ENCODE data around the gene TTC6. TPM values are rescaled to one million over a fixed set of nuclear protein-coding genes. Genes with fewer than 3 reads are reported as not detected.

TTC6 gene
- polyA plus RNA-seq, 1 experiment: not detected

DNA sequence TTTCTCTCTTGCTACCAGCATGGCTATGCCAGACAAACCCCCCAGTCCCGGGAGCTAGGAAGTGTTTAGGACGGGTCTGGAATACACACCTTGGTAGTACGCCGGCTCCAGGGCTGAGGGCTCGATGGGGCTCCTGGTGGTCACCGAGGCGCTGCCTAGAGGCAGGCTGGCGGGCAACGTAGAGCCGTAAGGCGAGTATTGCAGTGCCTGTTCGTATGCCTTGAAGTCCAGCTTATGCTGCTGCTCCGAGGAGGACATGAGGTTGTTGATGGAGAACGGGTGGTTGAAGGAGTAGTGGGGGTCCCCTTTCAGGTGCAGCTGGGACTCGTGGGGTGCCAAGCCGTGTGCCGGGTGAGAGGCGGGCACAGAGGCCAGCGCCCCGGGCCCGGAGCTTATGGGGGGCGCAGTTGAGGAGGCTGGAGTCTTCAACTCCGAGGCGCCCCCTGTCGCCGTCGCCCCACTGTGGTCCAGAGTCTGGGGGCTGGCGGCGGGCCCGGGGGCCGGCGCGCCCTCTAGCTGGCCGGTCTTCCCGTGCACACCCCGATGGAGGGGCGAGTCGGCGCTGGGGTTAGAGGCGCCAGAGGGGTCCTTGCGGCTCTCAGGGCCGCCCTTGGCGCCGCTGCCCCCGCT is 4.0 kb upstream of the TTC6 start:
- TF ChIP-seq, protein P1, sequence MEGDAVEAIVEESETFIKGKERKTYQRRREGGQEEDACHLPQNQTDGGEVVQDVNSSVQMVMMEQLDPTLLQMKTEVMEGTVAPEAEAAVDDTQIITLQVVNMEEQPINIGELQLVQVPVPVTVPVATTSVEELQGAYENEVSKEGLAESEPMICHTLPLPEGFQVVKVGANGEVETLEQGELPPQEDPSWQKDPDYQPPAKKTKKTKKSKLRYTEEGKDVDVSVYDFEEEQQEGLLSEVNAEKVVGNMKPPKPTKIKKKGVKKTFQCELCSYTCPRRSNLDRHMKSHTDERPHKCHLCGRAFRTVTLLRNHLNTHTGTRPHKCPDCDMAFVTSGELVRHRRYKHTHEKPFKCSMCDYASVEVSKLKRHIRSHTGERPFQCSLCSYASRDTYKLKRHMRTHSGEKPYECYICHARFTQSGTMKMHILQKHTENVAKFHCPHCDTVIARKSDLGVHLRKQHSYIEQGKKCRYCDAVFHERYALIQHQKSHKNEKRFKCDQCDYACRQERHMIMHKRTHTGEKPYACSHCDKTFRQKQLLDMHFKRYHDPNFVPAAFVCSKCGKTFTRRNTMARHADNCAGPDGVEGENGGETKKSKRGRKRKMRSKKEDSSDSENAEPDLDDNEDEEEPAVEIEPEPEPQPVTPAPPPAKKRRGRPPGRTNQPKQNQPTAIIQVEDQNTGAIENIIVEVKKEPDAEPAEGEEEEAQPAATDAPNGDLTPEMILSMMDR (IDR thresholded peaks at IDR 0.05; ENCODE audit: insufficient read depth, low read depth, low read length): 0 out of 2 replicates have a peak, but pooled peaks have one; percentile 10
- ChIA-PET CTCF (interaction anchor here (0.6 kb wide), 1 partner anchor 341 kb away, joined by 3 read pairs; no protein-coding TSS in a partner anchor), POLR2A (no interaction called here)
- H3K4me3 ChIP-seq (ENCODE audit: low read depth, low read length): no peak overlapping the region
- H3K36me3 ChIP-seq (ENCODE audit: control insufficient read depth, insufficient read depth, low read length): no peaks in the 10 kb centered on the region
- peaks cover 52% of the 10 kb centered on the region for H3K27me3 ChIP-seq (ENCODE audit: control insufficient read depth, insufficient read depth, low read length)
- DNase-seq (ENCODE audit: low read depth): no peak

DNA sequence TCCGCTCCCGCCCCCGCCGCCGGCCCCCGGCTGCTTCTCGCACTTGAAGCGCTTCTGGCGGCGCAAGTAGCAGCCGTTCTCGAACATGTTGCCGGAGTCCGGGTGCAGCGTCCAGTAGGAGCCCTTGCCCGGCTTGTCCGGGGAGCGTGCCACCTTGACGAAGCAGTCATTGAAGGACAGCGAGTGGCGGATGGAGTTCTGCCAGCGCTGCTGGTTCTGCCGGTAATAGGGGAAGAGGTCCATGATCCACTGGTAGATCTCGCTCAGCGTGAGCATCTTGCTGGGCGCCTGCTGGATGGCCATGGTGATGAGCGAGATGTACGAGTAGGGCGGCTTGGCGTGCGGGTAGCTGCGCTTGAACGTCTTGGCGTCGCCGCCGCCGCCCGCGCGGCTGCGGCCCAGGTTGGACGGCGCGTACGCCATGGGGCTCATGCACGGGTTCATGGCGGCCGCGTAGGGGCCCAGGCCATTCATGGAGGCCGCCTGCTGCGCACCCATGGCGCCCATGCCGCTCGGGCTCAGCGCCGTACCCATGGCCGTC is 3.4 kb upstream of the TTC6 start:
- Histone ChIP-seq H3K4me3 (ENCODE audit: low read depth, low read length) (no peak overlapping the region), H3K36me3 (ENCODE audit: control insufficient read depth, insufficient read depth, low read length) (no peaks in the 10 kb centered on the region), H3K27me3 (ENCODE audit: control insufficient read depth, insufficient read depth, low read length) (peaks cover 55% of the 10 kb centered on the region)
- CTCF ChIA-PET: no interaction called here
- POLR2A ChIA-PET: no interaction called here
- DNase-seq (ENCODE audit: low read depth): no peak
- TF ChIP-seq, protein P1 (IDR thresholded peaks at IDR 0.05; ENCODE audit: insufficient read depth, low read depth, low read length): no peak

GRCh38 chr14:37592482-37593408 is 2.7 kb upstream of the TTC6 start:
- ChIA-PET POLR2A (no interaction called here), CTCF (interaction anchor here (0.6 to 1.2 kb wide), 5 partner anchors 18 to 421 kb away, joined by 3 to 4 read pairs (median 3); partner anchors contain the start of gene SLC25A21)
- peaks cover 54% of the 10 kb centered on the region for H3K27me3 ChIP-seq (ENCODE audit: control insufficient read depth, insufficient read depth, low read length)
- H3K4me3 ChIP-seq (ENCODE audit: low read depth, low read length): no peak overlapping the region
- no peaks in the 10 kb centered on the region for H3K36me3 ChIP-seq (ENCODE audit: control insufficient read depth, insufficient read depth, low read length)
- no peak for DNase-seq (ENCODE audit: low read depth)
- TF ChIP-seq, protein P1 (IDR thresholded peaks at IDR 0.05; ENCODE audit: insufficient read depth, low read depth, low read length): no peak

DNA sequence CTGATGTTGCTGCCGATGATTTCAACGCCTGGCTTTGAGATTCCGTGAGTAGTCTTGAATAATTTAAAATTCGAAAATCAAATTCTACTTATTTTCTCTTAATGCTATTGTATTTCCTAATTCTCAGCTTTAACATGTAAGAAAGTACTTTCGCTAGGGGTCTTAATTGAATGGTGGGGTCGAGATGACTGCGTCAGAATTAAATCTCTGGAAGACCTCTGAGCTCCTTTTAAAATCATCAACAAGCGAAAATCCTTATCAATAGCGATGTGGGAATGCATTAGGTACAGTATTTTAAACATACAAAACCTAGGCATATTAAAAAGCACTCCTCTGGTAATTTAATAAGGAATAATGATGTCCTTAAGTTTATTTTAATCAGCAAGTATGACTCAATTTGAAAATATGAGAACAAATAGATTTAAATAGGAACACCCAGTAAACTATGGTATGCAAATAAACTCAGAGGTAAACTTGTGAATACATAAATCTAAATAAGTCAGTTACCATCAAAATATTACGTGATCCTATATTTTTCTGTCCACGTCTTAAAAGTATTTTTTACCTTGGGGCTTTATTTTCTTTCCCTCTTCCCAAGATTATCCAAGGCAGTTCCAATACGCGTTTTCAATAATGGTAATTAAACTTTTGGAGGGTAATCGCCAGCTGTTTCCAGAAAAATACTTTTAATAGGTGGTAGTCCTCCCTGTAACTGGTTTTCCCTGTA is 1.8 kb upstream of the TTC6 start:
- Histone ChIP-seq H3K36me3 (ENCODE audit: control insufficient read depth, insufficient read depth, low read length) (no peaks in the 10 kb centered on the region), H3K27me3 (ENCODE audit: control insufficient read depth, insufficient read depth, low read length) (peaks cover 55% of the 10 kb centered on the region), H3K4me3 (ENCODE audit: low read depth, low read length) (no peak overlapping the region)
- DNase-seq (ENCODE audit: low read depth): no peak
- ChIA-PET POLR2A (no interaction called here), CTCF (interaction anchor here (0.6 to 1.2 kb wide), 5 partner anchors 17 to 422 kb away, joined by 3 to 4 read pairs (median 3); partner anchors contain the start of gene SLC25A21)
- TF ChIP-seq, protein P1 (IDR thresholded peaks at IDR 0.05; ENCODE audit: insufficient read depth, low read depth, low read length): no peak
